ENCODE results near the gene MYBL2.

Gene MYBL2

GRCh38 chr20:43744966-43745730, 78.2 kb downstream of the MYBL2 start:
- TF ChIP-seq CTCF (conservative IDR thresholded peaks at IDR 0.05; ENCODE audit: low read length), result no peak
- DNase-seq (ENCODE audit: low read depth), result no peak
- no peak overlapping the region for H3K4me3 ChIP-seq (ENCODE audit: low read length)

GRCh38 chr20:43746344-43747137, 79.6 kb downstream of the MYBL2 start:
- no peak for DNase-seq (ENCODE audit: low read depth)
- H3K4me3 ChIP-seq (ENCODE audit: low read length), result no peak overlapping the region
- TF ChIP-seq CTCF (conservative IDR thresholded peaks at IDR 0.05; ENCODE audit: low read length), result no peak

- H3K4me3 ChIP-seq (ENCODE audit: low read length), result no peak overlapping the region
- DNase-seq (ENCODE audit: low read depth), result peak; percentile 70
- no peak for TF ChIP-seq CTCF (conservative IDR thresholded peaks at IDR 0.05; ENCODE audit: low read length)
Measured at GRCh38 chr20:43748274-43748673, 81.4 kb downstream of the MYBL2 start.

- DNase-seq (ENCODE audit: low read depth), result peak; percentile 42
- TF ChIP-seq CTCF (conservative IDR thresholded peaks at IDR 0.05; ENCODE audit: low read length), result peak; percentile 95
- H3K4me3 ChIP-seq (ENCODE audit: low read length), result no peak overlapping the region
Measured at GRCh38 chr20:43749734-43750294, 82.9 kb downstream of the MYBL2 start.

GRCh38 chr20:43750774-43751166, 83.9 kb downstream of the MYBL2 start:
- TF ChIP-seq CTCF (conservative IDR thresholded peaks at IDR 0.05; ENCODE audit: low read length), result no peak
- H3K4me3 ChIP-seq (ENCODE audit: low read length), result no peak overlapping the region
- no peak for DNase-seq (ENCODE audit: low read depth)

GRCh38 chr20:43751167-43752050, 84.5 kb downstream of the MYBL2 start:
- H3K4me3 ChIP-seq (ENCODE audit: low read length), result no peak overlapping the region
- DNase-seq (ENCODE audit: low read depth), result peak; percentile 67
- TF ChIP-seq CTCF (conservative IDR thresholded peaks at IDR 0.05; ENCODE audit: low read length), result 0 out of 2 replicates have a peak, but pooled peaks have one; percentile 4
